Measurements from ENCODE around the gene LZTS3.
"Not testable (repeated sequence)": the region's sequence is repeated elsewhere in the genome, so short reads cannot be mapped to it uniquely, and the experiment has no call there.

Gene LZTS3

GRCh38 chr20:3192226-3193015 lies 19.1 kb upstream of the LZTS3 start:
- no peak for DNase-seq (ENCODE audit: low read depth in 3 of 3)

GRCh38 chr20:3190681-3191111 lies 17.3 kb upstream of the LZTS3 start:
- DNase-seq (ENCODE audit: low read depth in 3 of 3): no peak

GRCh38 chr20:3189561-3190131 lies 16.3 kb upstream of the LZTS3 start:
- no peak for DNase-seq (ENCODE audit: low read depth in 3 of 3)

GRCh38 chr20:3188823-3189413 lies 15.6 kb upstream of the LZTS3 start:
- DNase-seq (ENCODE audit: low read depth in 3 of 3): no peak

GRCh38 chr20:3187861-3188260 lies 14.5 kb upstream of the LZTS3 start:
- not testable (repeated sequence) for DNase-seq (ENCODE audit: low read depth in 3 of 3)

GRCh38 chr20:3183896-3184612 lies 10.7 kb upstream of the LZTS3 start:
- DNase-seq (ENCODE audit: low read depth in 3 of 3): no peak

- not testable (repeated sequence) for DNase-seq (ENCODE audit: low read depth in 3 of 3)
These were observed 9.1 kb upstream of the LZTS3 start for GRCh38 chr20:3182429-3182828.

GRCh38 chr20:3181270-3181669 lies 7.9 kb upstream of the LZTS3 start:
- DNase-seq (ENCODE audit: low read depth in 3 of 3): no peak

- no peak for DNase-seq (ENCODE audit: low read depth in 3 of 3)
These were observed 7.0 kb upstream of the LZTS3 start for GRCh38 chr20:3180319-3180718.

- DNase-seq (ENCODE audit: low read depth in 3 of 3): no peak
These were observed 4.6 kb upstream of the LZTS3 start for GRCh38 chr20:3177746-3178485.

- DNase-seq (ENCODE audit: low read depth in 3 of 3): no peak
These were observed 1.9 kb upstream of the LZTS3 start for GRCh38 chr20:3175270-3175669.

- no peak for DNase-seq (ENCODE audit: low read depth in 3 of 3)
These were observed 1.3 kb upstream of the LZTS3 start for GRCh38 chr20:3174442-3175261.

GRCh38 chr20:3173610-3174441 lies 477 bp upstream of the LZTS3 start:
- peak; percentile 75 to 95 (median 75) for DNase-seq (ENCODE audit: low read depth in 3 of 3)

GRCh38 chr20:3172126-3172932 lies 1.0 kb downstream of the LZTS3 start:
- no peak for DNase-seq (ENCODE audit: low read depth in 3 of 3)

- no peak for DNase-seq (ENCODE audit: low read depth in 3 of 3)
These were observed 1.8 kb downstream of the LZTS3 start for GRCh38 chr20:3171391-3172125.

GRCh38 chr20:3168829-3169590 lies 4.3 kb downstream of the LZTS3 start:
- no peak for DNase-seq (ENCODE audit: low read depth in 3 of 3)

GRCh38 chr20:3168079-3168828 lies 5.1 kb downstream of the LZTS3 start:
- DNase-seq (ENCODE audit: low read depth in 3 of 3): no peak
